ENCODE results near the gene MAP3K20. TPM values are rescaled to one million over a fixed set of nuclear protein-coding genes. Genes with fewer than 3 reads are reported as not detected.
"Not testable (repeated sequence)": the region's sequence is repeated elsewhere in the genome, so short reads cannot be mapped to it uniquely, and the experiment has no call there.

The MAP3K20 gene
- total RNA-seq, 2 experiments from 2014 or later, result 15.6 to 16.0 TPM

- no peaks in the 10 kb centered on the region for H3K4me1 Mint-ChIP-seq (ENCODE audit: low read depth)
Measured at GRCh38 chr2:173092844-173093402, 17.3 kb downstream of the MAP3K20 start.

DNA sequence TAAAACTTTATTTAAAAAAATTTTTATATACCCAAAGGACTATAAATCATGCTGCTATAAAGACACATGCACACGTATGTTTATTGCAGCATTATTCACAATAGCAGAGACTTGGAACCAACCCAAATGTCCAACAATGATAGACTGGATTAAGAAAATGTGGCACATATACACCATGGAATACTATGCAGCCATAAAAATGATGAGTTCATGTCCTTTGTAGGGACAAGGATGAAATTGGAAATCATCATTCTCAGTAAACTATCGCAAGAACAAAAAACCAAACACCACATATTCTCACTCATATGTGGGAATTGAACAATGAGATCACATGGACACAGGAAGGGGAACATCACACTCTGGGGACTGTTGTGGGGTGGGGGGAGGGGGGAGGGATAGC, 18.0 kb downstream of the MAP3K20 start:
- H3K4me1 Mint-ChIP-seq (ENCODE audit: low read depth); H3K4me3 Mint-ChIP-seq; DNase-seq; POLR2A ChIA-PET; H3K27me3 Mint-ChIP-seq (ENCODE audit: low read depth); CTCF ChIA-PET; H3K27ac Mint-ChIP-seq; H3K9me3 Mint-ChIP-seq (ENCODE audit: insufficient read depth); ATAC-seq: not testable (repeated sequence)
- peaks cover 13% of the 10 kb centered on the region for H3K36me3 Mint-ChIP-seq (ENCODE audit: low read depth)

More at GRCh38 chr2:173092844-173093402, 17.3 kb downstream of the MAP3K20 start:
- Mint-ChIP-seq H3K27me3 (ENCODE audit: low read depth) (peaks cover 3% of the 10 kb centered on the region), H3K4me3 (no peak overlapping the region), H3K27ac (no peak overlapping the region), H3K36me3 (ENCODE audit: low read depth) (peaks cover 13% of the 10 kb centered on the region), H3K9me3 (ENCODE audit: insufficient read depth) (no peaks in the 10 kb centered on the region)
- ChIA-PET POLR2A (no interaction called here), CTCF (interaction anchor here (2.9 kb wide), 1 partner anchor 117 kb away, joined by 22 read pairs; no protein-coding TSS in a partner anchor)
- no peak for ATAC-seq
- no peak for DNase-seq

DNA sequence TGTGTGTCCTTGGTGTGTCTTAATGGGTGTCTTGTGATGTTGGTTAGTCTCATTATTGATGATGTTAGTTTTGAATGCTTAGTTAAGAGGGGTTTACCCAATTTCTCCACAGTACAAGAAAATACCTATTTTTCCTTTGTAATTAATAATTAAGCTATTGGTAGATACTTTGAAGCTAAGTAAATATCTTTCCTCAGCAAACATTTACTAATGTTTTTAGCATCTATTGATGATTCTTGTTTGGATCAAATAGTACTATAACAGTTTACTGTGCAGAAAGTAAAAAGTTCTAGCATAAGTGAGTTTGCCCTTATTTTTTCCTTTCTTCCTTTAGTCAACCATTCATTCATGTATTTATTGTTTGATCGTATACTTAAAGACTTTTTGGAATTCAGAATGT, 19.1 kb downstream of the MAP3K20 start:
- ATAC-seq (no peak), DNase-seq (no peak)
- no peak overlapping the region for H3K4me3 Mint-ChIP-seq
- H3K36me3 Mint-ChIP-seq (ENCODE audit: low read depth), result peaks cover 11% of the 10 kb centered on the region
- no peaks in the 10 kb centered on the region for H3K4me1 Mint-ChIP-seq (ENCODE audit: low read depth)
- no peaks in the 10 kb centered on the region for H3K27me3 Mint-ChIP-seq (ENCODE audit: low read depth)
- no peaks in the 10 kb centered on the region for H3K9me3 Mint-ChIP-seq (ENCODE audit: insufficient read depth)
- H3K27ac Mint-ChIP-seq, result no peak overlapping the region
- ChIA-PET CTCF (no interaction called here), POLR2A (no interaction called here)

DNA sequence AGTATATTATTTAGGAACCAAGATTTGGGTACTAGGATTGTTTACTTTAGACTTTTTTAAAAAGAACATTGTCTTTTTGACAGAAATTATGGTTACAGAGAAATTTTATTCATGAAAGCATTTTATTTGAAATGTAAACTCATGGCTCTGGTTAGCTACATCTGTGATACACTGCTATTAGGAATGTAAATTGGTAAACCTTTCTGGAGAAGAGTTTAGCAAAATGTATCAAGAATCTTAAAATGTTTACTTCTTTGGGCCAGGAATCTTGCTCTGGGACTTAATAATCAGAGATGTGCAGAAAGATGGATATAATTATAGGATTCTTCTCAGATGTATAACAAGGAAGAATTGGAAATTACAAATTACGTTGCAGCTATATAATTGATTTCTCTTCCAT, 19.7 kb downstream of the MAP3K20 start:
- CTCF ChIA-PET, result no interaction called here
- ATAC-seq, result no peak

DNA sequence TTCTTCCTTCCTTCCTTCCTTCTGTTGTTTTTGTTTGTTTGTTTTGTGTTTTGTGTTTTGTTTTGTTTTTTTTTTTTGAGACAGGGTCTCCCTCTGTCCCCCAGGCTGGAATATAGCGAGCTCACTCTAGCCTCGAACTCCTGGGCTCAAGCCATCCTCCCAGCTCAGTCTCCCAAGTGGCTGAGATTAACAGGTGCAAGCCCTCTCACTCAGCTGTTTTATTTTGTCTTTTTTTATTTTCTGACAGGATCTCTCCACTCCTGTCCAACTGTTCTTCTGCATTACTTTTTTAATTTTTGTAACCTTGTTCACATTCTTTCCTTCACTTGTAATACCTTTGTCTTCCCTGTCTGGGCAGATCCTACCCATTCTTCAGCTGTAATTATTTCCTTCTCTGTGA, 23.6 kb downstream of the MAP3K20 start:
- Mint-ChIP-seq H3K27me3 (ENCODE audit: low read depth) (no peaks in the 10 kb centered on the region), H3K27ac (no peak overlapping the region), H3K9me3 (ENCODE audit: insufficient read depth) (no peaks in the 10 kb centered on the region), H3K4me3 (no peak overlapping the region), H3K4me1 (ENCODE audit: low read depth) (no peaks in the 10 kb centered on the region), H3K36me3 (ENCODE audit: low read depth) (peaks cover 10% of the 10 kb centered on the region)
- ATAC-seq (no peak), DNase-seq (no peak)
- ChIA-PET CTCF (interaction anchor here (1.3 kb wide), 1 partner anchor 8 kb away, joined by 4 read pairs; no protein-coding TSS in a partner anchor), POLR2A (interaction anchor here (0.7 kb wide), 1 partner anchor 23 kb away, joined by 3 read pairs; no protein-coding TSS in a partner anchor)

More for the DNA sequence above, 19.7 kb downstream of the MAP3K20 start:
- DNase-seq, result no peak
- Mint-ChIP-seq H3K27me3 (ENCODE audit: low read depth) (no peaks in the 10 kb centered on the region), H3K27ac (no peak overlapping the region), H3K9me3 (ENCODE audit: insufficient read depth) (no peaks in the 10 kb centered on the region), H3K4me3 (no peak overlapping the region), H3K4me1 (ENCODE audit: low read depth) (no peaks in the 10 kb centered on the region), H3K36me3 (ENCODE audit: low read depth) (peaks cover 11% of the 10 kb centered on the region)
- POLR2A ChIA-PET, result no interaction called here

DNA sequence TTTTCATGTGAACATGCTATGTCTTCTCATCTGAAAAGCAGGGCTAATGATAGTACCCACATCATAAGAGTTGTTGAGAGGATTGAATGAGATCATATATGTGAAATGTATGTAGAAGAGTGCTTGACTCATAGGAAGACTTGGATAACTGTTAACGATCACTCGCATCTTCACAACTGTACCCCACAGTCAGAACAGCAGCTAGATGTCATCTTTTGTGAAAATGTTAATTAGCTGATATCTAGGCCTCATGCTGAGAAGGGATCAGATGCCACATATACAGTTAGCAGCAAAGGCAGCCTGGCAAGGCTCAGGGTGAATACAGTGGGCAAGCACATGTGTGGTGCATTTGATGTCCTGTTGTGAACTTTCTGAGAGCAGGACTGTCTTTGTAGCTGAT, 24.2 kb downstream of the MAP3K20 start:
- ChIA-PET POLR2A (no interaction called here), CTCF (interaction anchor here (1.3 kb wide), 1 partner anchor 9 kb away, joined by 4 read pairs; no protein-coding TSS in a partner anchor)

GRCh38 chr2:173101687-173102086, 26.0 kb downstream of the MAP3K20 start:
- Mint-ChIP-seq H3K27me3 (ENCODE audit: low read depth) (no peaks in the 10 kb centered on the region), H3K36me3 (ENCODE audit: low read depth) (peaks cover 7% of the 10 kb centered on the region), H3K9me3 (ENCODE audit: insufficient read depth) (no peaks in the 10 kb centered on the region), H3K4me1 (ENCODE audit: low read depth) (no peaks in the 10 kb centered on the region), H3K4me3 (no peak overlapping the region), H3K27ac (no peak overlapping the region)
- ChIA-PET POLR2A (interaction anchor here (0.8 kb wide), 1 partner anchor 11 kb away, joined by 3 read pairs; no protein-coding TSS in a partner anchor), CTCF (interaction anchor here (1.9 kb wide), 1 partner anchor 109 kb away, joined by 6 read pairs; no protein-coding TSS in a partner anchor)
- no peak for DNase-seq
- ATAC-seq, result no peak

More for the DNA sequence above, 24.2 kb downstream of the MAP3K20 start:
- Mint-ChIP-seq H3K4me3 (no peak overlapping the region), H3K27me3 (ENCODE audit: low read depth) (no peaks in the 10 kb centered on the region), H3K4me1 (ENCODE audit: low read depth) (no peaks in the 10 kb centered on the region), H3K27ac (no peak overlapping the region), H3K36me3 (ENCODE audit: low read depth) (peaks cover 7% of the 10 kb centered on the region), H3K9me3 (ENCODE audit: insufficient read depth) (no peaks in the 10 kb centered on the region)
- no peak for ATAC-seq
- no peak for DNase-seq

- H3K36me3 Mint-ChIP-seq (ENCODE audit: low read depth), result peaks cover 4% of the 10 kb centered on the region
- H3K4me3 Mint-ChIP-seq, result no peak overlapping the region
- peaks cover 3% of the 10 kb centered on the region for H3K27me3 Mint-ChIP-seq (ENCODE audit: low read depth)
- ATAC-seq (no peak), DNase-seq (no peak)
- ChIA-PET CTCF (no interaction called here), POLR2A (no interaction called here)
- H3K27ac Mint-ChIP-seq, result no peak overlapping the region
- no peaks in the 10 kb centered on the region for H3K4me1 Mint-ChIP-seq (ENCODE audit: low read depth)
- no peaks in the 10 kb centered on the region for H3K9me3 Mint-ChIP-seq (ENCODE audit: insufficient read depth)
Measured at GRCh38 chr2:173104156-173104555, 28.5 kb downstream of the MAP3K20 start.

DNA sequence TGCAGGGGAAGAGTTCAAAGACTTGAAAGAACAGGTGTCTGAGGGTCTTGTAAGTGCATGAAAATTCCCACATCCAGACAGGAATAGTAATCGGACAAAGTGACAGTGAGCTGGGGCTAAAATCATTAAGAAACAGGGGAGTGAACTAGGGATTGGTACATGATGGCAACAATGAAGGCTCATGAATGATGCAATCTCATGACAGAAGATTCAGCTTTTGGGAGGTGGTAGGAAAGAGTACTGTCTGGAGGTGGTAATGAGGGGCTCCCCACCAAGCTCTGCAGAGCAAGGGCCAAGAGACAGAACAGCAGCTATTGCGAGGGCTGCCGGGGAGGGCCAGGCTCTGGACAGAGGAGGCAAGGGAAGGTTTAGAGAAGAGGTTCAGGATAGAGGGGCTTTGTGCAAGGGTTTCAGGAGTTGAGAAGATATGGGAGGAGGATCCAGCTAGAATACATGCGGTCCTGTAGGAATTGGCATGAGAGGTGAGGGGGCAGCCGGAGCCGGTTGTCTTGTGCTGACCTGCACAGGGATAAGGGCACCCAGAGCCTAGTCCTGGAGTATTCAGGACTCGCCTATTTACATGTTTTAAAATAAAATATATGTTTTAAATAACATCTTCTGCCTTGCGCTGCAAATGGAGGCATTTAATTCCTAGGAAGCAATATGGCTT, 31.4 kb downstream of the MAP3K20 start:
- Mint-ChIP-seq H3K27me3 (ENCODE audit: low read depth) (peaks cover 7% of the 10 kb centered on the region), H3K4me3 (no peak overlapping the region), H3K9me3 (ENCODE audit: insufficient read depth) (no peaks in the 10 kb centered on the region), H3K27ac (no peak overlapping the region), H3K4me1 (ENCODE audit: low read depth) (no peaks in the 10 kb centered on the region), H3K36me3 (ENCODE audit: low read depth) (peaks cover 6% of the 10 kb centered on the region)
- ATAC-seq (no peak), DNase-seq (no peak)
- ChIA-PET CTCF (no interaction called here), POLR2A (no interaction called here)

DNA sequence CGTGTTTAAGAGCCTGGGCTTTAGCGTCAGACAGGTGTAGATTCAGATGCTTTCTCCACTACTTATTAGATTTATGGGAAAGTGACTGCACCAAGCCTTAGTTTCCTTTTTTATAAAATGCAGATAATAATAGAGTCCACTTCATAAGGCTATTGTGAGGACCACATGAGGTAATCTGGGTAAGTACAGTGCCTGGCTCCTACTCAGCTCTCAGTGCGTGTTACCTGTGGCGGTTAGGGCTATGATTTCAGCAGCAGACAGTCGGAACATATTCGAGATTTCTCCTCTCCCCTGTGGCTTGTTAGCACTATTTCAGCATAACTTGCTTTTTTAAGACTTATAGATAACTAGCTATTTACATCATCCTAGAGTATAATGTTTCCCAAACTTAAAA, 32.0 kb downstream of the MAP3K20 start:
- peaks cover 10% of the 10 kb centered on the region for H3K27me3 Mint-ChIP-seq (ENCODE audit: low read depth)
- ChIA-PET POLR2A (no interaction called here), CTCF (no interaction called here)
- no peaks in the 10 kb centered on the region for H3K9me3 Mint-ChIP-seq (ENCODE audit: insufficient read depth)
- no peak overlapping the region for H3K4me3 Mint-ChIP-seq
- H3K27ac Mint-ChIP-seq, result no peak overlapping the region
- peaks cover 3% of the 10 kb centered on the region for H3K36me3 Mint-ChIP-seq (ENCODE audit: low read depth)
- DNase-seq (no peak), ATAC-seq (no peak)
- H3K4me1 Mint-ChIP-seq (ENCODE audit: low read depth), result no peaks in the 10 kb centered on the region

GRCh38 chr2:173109253-173110188, 33.9 kb downstream of the MAP3K20 start:
- peaks cover 16% of the 10 kb centered on the region for H3K27me3 Mint-ChIP-seq (ENCODE audit: low read depth)
- H3K9me3 Mint-ChIP-seq (ENCODE audit: insufficient read depth), result peaks cover 8% of the 10 kb centered on the region
- POLR2A ChIA-PET, result no interaction called here
- H3K36me3 Mint-ChIP-seq (ENCODE audit: low read depth), result peaks cover 6% of the 10 kb centered on the region
- DNase-seq (no peak), ATAC-seq (no peak)
- no peak overlapping the region for H3K27ac Mint-ChIP-seq
- CTCF ChIA-PET, result interaction anchor here (1.2 kb wide), 1 partner anchor 83 kb away, joined by 3 read pairs; no protein-coding TSS in a partner anchor
- H3K4me1 Mint-ChIP-seq (ENCODE audit: low read depth), result peaks cover 4% of the 10 kb centered on the region
- no peak overlapping the region for H3K4me3 Mint-ChIP-seq

DNA sequence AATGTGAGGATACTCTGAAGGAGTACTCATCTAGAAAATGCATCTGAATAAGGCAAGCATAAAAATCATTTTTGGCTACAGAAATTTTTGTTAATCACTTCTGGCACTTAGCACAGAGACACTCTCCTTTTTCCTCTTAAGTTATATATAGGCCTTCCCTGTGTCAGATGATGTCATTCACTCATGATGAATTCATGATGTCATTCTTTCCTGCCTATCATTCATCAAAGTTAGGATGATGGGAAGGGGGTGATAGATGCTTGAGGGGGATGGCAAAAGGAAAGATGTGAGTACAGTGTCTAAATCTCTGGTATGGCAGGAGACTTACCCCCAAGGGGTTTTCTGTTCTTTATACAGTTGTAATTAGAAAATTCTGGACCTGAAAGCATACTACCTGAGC, 42.0 kb downstream of the MAP3K20 start:
- ChIA-PET CTCF (no interaction called here), POLR2A (no interaction called here)
- DNase-seq, result no peak
- no peak for ATAC-seq
- Mint-ChIP-seq H3K4me3 (no peak overlapping the region), H3K4me1 (ENCODE audit: low read depth) (peaks cover 4% of the 10 kb centered on the region), H3K9me3 (ENCODE audit: insufficient read depth) (peaks cover 19% of the 10 kb centered on the region), H3K36me3 (ENCODE audit: low read depth) (peaks cover 8% of the 10 kb centered on the region), H3K27me3 (ENCODE audit: low read depth) (peaks cover 6% of the 10 kb centered on the region), H3K27ac (no peak overlapping the region)

Measured in activated CD8-positive, alpha-beta T cell treated with anti-CD3 and anti-CD28 coated beads, Interleukin-2, amount 10 ng/mL, durations not matched to agents 7 days and 5 days (primary cell).